Hepatocyte (in vitro differentiated cells): Measurements from ENCODE around the gene TMEM258.

Experiments
- EZH2 ChIP-seq: fragments of 200-600 bp; sonication (generic); IDR thresholded peaks from 2 replicates; pipeline ENCODE4 v1.6.1; 2016; ENCODE audit warnings: antibody characterized with exemption, mild to moderate bottlenecking, borderline replicate concordance
- EZH2phosphoT487 ChIP-seq: fragments of 200-600 bp; sonication (generic); IDR thresholded peaks from one replicate; pipeline ENCODE4 v1.6.1; 2018; ENCODE audit warnings: antibody characterized with exemption, mild to moderate bottlenecking, low read depth, moderate library complexity; ENCODE audit not compliant: unreplicated experiment, severe bottlenecking
- TF ChIP-seq, protein P1 (sequence below): fragments of 200-600 bp; sonication (generic); IDR thresholded peaks from 2 replicates; pipeline ENCODE4 v1.5.1; 2016; ENCODE audit warnings: antibody characterized with exemption, mild to moderate bottlenecking; ENCODE audit not compliant: poor library complexity

DNA sequence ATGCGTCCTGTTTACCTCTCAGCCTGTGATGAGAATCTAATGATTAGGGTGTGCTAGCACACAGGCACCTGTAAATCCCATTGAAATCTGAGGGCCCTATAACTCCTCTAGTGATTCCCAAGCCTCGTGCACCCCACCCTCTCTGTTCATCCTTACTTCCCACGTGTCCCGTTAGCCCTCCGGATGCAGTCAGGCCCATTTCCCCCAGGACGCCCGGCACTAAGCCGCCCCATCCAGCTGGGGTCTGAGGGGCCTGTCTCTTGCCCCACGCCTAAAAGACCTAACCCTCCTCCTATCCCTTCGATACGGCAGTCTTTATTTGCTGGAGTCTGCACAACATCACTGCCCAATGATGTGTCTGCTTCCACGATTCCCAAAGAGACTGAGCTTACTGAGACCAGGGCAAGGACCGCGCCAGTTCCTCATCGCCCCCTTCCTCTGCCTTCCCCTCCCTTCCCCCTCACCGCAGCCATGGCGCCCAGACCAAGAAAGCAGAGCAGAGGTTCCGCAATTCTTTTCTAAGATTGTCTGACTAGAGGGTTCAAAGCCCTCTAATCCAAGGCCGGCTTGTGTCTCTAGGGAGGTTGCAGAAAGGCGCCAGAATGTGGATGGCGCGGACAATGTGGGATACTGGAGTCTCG lies 34.7 kb upstream of the TMEM258 start:
- TF ChIP-seq, protein P1, sequence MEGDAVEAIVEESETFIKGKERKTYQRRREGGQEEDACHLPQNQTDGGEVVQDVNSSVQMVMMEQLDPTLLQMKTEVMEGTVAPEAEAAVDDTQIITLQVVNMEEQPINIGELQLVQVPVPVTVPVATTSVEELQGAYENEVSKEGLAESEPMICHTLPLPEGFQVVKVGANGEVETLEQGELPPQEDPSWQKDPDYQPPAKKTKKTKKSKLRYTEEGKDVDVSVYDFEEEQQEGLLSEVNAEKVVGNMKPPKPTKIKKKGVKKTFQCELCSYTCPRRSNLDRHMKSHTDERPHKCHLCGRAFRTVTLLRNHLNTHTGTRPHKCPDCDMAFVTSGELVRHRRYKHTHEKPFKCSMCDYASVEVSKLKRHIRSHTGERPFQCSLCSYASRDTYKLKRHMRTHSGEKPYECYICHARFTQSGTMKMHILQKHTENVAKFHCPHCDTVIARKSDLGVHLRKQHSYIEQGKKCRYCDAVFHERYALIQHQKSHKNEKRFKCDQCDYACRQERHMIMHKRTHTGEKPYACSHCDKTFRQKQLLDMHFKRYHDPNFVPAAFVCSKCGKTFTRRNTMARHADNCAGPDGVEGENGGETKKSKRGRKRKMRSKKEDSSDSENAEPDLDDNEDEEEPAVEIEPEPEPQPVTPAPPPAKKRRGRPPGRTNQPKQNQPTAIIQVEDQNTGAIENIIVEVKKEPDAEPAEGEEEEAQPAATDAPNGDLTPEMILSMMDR, result no peak
- TF ChIP-seq EZH2phosphoT487 (no peak), EZH2 (no peak)
